OCI-LY7 (cell line): ENCODE data around the gene CLSTN2.

Source experiments
- CTCF ChIP-seq: fragments of 200-600 bp; sonication (generic); conservative IDR thresholded peaks from 2 replicates; pipeline ENCODE4 v1.5.1; 2014; ENCODE audit warnings: mild to moderate bottlenecking, antibody characterized with exemption, low read length, moderate library complexity, mixed read lengths
- EZH2phosphoT487 ChIP-seq: fragments of 200-600 bp; sonication (generic); IDR thresholded peaks from 2 replicates; pipeline ENCODE4 v1.6.1; 2018; ENCODE audit warnings: low read depth, borderline replicate concordance, mild to moderate bottlenecking, mixed run types, antibody characterized with exemption, low read length, moderate library complexity, mixed read lengths

- TF ChIP-seq CTCF (no peak), EZH2phosphoT487 (no peak)
Observed at GRCh38 chr3:140455521-140456214, 520.7 kb downstream of the CLSTN2 start.
